LNCAP (cell line): Measurements from ENCODE around the gene KNTC1.

Experiments
- CTCF ChIP-seq: fragments of 450-650 bp; IDR thresholded peaks from 2 replicates; pipeline ENCODE4 v1.5.1; 2017; ENCODE audit warnings: mild to moderate bottlenecking

Gene KNTC1

GRCh38 chr12:122528992-122529391 lies 1.9 kb downstream of the KNTC1 start:
- no peak for TF ChIP-seq CTCF

GRCh38 chr12:122533856-122534255 lies 6.8 kb downstream of the KNTC1 start:
- no peak for TF ChIP-seq CTCF

GRCh38 chr12:122537021-122537420 lies 10.0 kb downstream of the KNTC1 start:
- TF ChIP-seq CTCF: no peak

- TF ChIP-seq CTCF: no peak
Observed at GRCh38 chr12:122538496-122538895, 11.4 kb downstream of the KNTC1 start.

- TF ChIP-seq CTCF: no peak
Observed at GRCh38 chr12:122544537-122544936, 17.5 kb downstream of the KNTC1 start.

GRCh38 chr12:122545855-122546254 lies 18.8 kb downstream of the KNTC1 start:
- no peak for TF ChIP-seq CTCF

GRCh38 chr12:122547330-122547729 lies 20.3 kb downstream of the KNTC1 start:
- no peak for TF ChIP-seq CTCF
